Measurements from ENCODE around the gene TMEM132D.

Gene TMEM132D

GRCh38 chr12:129825316-129825715, 78.5 kb downstream of the TMEM132D start:
- DNase-seq (ENCODE audit: low spot score), result no peak

GRCh38 chr12:129821964-129822363, 81.9 kb downstream of the TMEM132D start:
- no peak for DNase-seq (ENCODE audit: low spot score)

- DNase-seq (ENCODE audit: low spot score), result no peak
Measured at GRCh38 chr12:129819391-129819790, 84.4 kb downstream of the TMEM132D start.

- DNase-seq (ENCODE audit: low spot score), result no peak
Measured at GRCh38 chr12:129815846-129816245, 88.0 kb downstream of the TMEM132D start.

- DNase-seq (ENCODE audit: low spot score), result no peak
Measured at GRCh38 chr12:129811963-129812362, 91.9 kb downstream of the TMEM132D start.

- no peak for DNase-seq (ENCODE audit: low spot score)
Measured at GRCh38 chr12:129807136-129807535, 96.7 kb downstream of the TMEM132D start.

GRCh38 chr12:129791396-129791795, 112.4 kb downstream of the TMEM132D start:
- no peak for DNase-seq (ENCODE audit: low spot score)

GRCh38 chr12:129790930-129791329, 112.9 kb downstream of the TMEM132D start:
- no peak for DNase-seq (ENCODE audit: low spot score)

- DNase-seq (ENCODE audit: low spot score), result no peak
Measured at GRCh38 chr12:129790331-129790730, 113.5 kb downstream of the TMEM132D start.

- no peak for DNase-seq (ENCODE audit: low spot score)
Measured at GRCh38 chr12:129789921-129790320, 113.9 kb downstream of the TMEM132D start.

GRCh38 chr12:129788506-129789084, 115.2 kb downstream of the TMEM132D start:
- no peak for DNase-seq (ENCODE audit: low spot score)

- DNase-seq (ENCODE audit: low spot score), result no peak
Measured at GRCh38 chr12:129779989-129780388, 123.8 kb downstream of the TMEM132D start.

- DNase-seq (ENCODE audit: low spot score), result no peak
Measured at GRCh38 chr12:129779033-129779432, 124.8 kb downstream of the TMEM132D start.

GRCh38 chr12:129776977-129777667, 126.7 kb downstream of the TMEM132D start:
- DNase-seq (ENCODE audit: low spot score), result no peak

- no peak for DNase-seq (ENCODE audit: low spot score)
Measured at GRCh38 chr12:129772501-129773493, 131.0 kb downstream of the TMEM132D start.

- no peak for DNase-seq (ENCODE audit: low spot score)
Measured at GRCh38 chr12:129771238-129771637, 132.6 kb downstream of the TMEM132D start.

GRCh38 chr12:129765719-129766118, 138.1 kb downstream of the TMEM132D start:
- no peak for DNase-seq (ENCODE audit: low spot score)

GRCh38 chr12:129762436-129762835, 141.4 kb downstream of the TMEM132D start:
- no peak for DNase-seq (ENCODE audit: low spot score)

- DNase-seq (ENCODE audit: low spot score), result no peak
Measured at GRCh38 chr12:129753586-129753985, 150.2 kb downstream of the TMEM132D start.

GRCh38 chr12:129750421-129750820, 153.4 kb downstream of the TMEM132D start:
- no peak for DNase-seq (ENCODE audit: low spot score)

- no peak for DNase-seq (ENCODE audit: low spot score)
Measured at GRCh38 chr12:129746318-129746717, 157.5 kb downstream of the TMEM132D start.

- no peak for DNase-seq (ENCODE audit: low spot score)
Measured at GRCh38 chr12:129729170-129729569, 174.7 kb downstream of the TMEM132D start.

GRCh38 chr12:129727100-129727499, 176.7 kb downstream of the TMEM132D start:
- no peak for DNase-seq (ENCODE audit: low spot score)
